Sigmoid colon (tissue), 4 donors: ENCODE results near the gene OTUD3.

ENCODE experiments used
- CTCF ChIP-seq, 4 experiments: fragments of 450-650 bp in 3 of 4; fragments of 200-600 bp in 1 of 4; IDR thresholded peaks; one replicate each; pipeline ENCODE4 v1.5.1; 2016 to 2019; ENCODE audit warnings: antibody characterized with exemption in 4 of 4, mild to moderate bottlenecking in 3 of 4, moderate library complexity in 2 of 4
- EP300 ChIP-seq, 4 donors: sonication (generic); formaldehyde crosslinking; IDR thresholded peaks; one replicate each; pipeline ENCODE4 v1.6.1; 2017; ENCODE audit warnings: antibody characterized with exemption in 4 of 4
- POLR2A ChIP-seq, 2 donors: fragments of 450-650 bp; IDR thresholded peaks; one replicate each; pipeline ENCODE4 v1.6.1; 2016; ENCODE audit warnings: antibody characterized with exemption in 2 of 2, mild to moderate bottlenecking in 2 of 2, moderate library complexity in 2 of 2

- TF ChIP-seq CTCF (IDR thresholded peaks at IDR 0.05) (no peak), EP300 (IDR thresholded peaks at IDR 0.05) (no peak), POLR2A (IDR thresholded peaks at IDR 0.05) (no peak)
These were observed 10.5 kb downstream of the OTUD3 start for GRCh38 chr1:19892628-19893168.
